Renal pelvis (tissue), 4 donors: ENCODE measurements around the gene HIP1R. TPM values are rescaled to one million over a fixed set of nuclear protein-coding genes. Genes with fewer than 3 reads are reported as not detected.

Source experiments
- DNase-seq: peaks from one replicate; pipeline ENCODE4 v3.0.0-alpha.2; 2013
- polyA plus RNA-seq, 3 donors: library from polyadenylated mRNA; unstranded; fragments of 120-200 nt; gene quantifications; one replicate each; pipeline ENCODE4 v1.2.1, GENCODE V29; 2013; ENCODE audit not compliant: insufficient read length in 3 of 3

Gene HIP1R
- polyA plus RNA-seq, 3 donors: 78.9 to 97.8 (median 96.6) TPM

DNA sequence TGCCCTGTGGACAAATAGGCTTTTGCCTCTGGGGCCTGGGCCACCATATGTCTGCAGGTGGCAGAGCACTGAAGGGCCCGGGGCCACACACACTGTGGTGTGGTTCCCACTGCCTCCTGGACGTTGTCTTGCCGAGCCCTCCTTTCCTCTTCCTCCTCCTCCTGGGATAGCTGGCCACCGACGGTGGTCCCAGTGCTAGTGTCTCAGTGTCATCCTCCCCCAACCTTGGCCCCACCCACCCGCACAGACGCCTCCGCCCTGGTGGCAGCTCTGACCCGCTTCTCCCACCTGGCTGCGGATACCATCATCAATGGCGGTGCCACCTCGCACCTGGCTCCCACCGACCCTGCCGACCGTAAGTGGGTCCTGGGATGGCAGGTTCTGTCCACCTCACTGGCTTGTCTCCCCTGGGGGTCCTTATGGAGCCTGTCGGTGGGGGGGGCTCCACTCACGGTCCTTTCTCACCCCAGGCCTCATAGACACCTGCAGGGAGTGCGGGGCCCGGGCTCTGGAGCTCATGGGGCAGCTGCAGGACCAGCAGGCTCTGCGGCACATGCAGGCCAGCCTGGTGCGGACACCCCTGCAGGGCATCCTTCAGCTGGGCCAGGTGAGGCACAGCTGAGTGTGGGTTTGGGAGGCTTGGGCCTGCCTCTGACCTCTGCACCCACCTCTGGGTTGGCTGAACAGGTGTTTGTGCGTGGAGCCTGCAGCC is 23.5 kb downstream of the HIP1R start:
- DNase-seq: no peak

DNA sequence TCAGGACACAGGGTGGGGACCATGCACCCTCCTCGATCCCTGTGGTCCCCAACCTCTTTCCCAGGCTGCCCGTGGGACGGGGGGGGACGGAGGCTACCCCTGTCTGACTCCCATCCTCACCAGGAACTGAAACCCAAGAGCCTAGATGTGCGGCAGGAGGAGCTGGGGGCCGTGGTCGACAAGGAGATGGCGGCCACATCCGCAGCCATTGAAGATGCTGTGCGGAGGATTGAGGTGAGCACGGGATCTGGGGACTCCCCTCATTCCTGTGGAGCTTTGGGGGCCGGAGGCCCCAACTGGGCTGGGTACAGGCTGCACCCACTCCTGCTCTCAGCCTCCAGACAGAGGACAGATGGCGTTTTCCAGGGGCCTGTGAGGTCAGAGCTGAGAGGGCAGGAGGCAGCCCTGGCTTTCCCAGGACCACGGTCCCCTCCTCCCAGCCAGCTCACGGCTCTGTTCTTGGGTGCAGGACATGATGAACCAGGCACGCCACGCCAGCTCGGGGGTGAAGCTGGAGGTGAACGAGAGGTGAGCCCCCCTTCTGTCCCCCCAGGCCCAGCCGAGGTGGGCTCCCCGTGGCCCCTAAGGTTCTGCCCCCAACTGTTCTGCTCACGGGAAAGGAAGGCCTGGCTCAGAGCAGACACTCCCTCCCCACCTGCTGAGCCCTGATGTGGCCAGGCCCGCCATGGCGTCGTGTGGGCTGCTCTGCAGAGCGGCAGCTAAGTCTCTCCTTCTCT is 24.2 kb downstream of the HIP1R start:
- no peak for DNase-seq

DNA sequence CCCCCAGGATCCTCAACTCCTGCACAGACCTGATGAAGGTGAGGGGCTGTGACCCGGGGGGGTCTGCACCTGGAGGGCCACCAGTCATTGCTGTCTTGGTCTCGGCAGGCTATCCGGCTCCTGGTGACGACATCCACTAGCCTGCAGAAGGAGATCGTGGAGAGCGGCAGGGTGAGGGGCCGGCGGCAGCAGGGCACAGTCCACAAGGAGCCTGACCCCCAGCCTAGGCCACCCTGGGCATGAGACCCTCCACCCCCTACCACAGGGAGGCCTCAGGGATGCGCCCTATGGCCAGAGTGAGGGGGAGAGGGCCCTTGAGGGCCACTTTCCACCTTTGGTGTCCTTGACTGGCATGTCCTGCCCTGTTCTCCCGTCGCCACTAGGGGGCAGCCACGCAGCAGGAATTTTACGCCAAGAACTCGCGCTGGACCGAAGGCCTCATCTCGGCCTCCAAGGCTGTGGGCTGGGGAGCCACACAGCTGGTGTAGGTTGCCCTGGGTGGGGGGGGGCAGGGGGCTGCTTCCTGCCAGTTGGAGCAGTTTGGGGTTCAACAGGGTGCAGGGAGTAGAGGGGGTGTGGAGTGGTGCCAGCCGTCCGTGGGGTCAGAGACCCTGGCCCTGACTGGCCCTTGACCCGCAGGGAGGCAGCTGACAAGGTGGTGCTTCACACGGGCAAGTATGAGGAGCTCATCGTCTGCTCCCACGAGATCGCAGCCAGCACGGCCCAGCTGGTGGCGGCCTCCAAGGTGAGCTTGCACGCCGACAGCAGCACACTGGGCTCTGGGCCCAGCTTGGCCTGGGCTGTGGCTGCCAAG is 25.0 kb downstream of the HIP1R start:
- DNase-seq: peak; percentile 69

DNA sequence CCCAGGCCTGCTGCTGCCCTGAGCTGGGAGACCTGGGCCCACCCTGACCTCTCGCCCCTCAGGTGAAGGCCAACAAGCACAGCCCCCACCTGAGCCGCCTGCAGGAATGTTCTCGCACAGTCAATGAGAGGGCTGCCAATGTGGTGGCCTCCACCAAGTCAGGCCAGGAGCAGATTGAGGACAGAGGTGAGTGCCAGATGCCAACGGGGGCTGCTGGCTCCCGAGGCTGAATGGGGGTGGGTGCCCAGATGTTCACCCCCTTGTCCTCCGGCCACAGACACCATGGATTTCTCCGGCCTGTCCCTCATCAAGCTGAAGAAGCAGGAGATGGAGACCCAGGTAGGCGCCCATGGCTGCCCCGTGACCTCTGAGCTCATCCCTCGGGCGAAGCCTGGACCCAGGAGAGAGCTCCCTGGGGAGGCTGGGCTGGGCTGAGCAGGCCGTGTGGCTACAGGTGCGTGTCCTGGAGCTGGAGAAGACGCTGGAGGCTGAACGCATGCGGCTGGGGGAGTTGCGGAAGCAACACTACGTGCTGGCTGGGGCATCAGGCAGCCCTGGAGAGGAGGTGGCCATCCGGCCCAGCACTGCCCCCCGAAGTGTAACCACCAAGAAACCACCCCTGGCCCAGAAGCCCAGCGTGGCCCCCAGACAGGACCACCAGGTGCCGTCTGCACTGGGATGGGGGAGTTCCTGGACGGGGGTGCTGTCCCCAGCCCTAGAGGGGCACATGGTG is 25.8 kb downstream of the HIP1R start:
- DNase-seq: no peak

DNA sequence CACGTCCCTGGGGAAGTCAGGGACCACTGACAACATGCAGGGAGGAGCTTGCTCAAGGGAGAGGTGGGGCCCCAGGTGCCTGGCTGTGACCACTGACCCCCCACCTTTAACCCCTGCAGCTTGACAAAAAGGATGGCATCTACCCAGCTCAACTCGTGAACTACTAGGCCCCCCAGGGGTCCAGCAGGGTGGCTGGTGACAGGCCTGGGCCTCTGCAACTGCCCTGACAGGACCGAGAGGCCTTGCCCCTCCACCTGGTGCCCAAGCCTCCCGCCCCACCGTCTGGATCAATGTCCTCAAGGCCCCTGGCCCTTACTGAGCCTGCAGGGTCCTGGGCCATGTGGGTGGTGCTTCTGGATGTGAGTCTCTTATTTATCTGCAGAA is 26.3 kb downstream of the HIP1R start:
- DNase-seq: no peak

DNA sequence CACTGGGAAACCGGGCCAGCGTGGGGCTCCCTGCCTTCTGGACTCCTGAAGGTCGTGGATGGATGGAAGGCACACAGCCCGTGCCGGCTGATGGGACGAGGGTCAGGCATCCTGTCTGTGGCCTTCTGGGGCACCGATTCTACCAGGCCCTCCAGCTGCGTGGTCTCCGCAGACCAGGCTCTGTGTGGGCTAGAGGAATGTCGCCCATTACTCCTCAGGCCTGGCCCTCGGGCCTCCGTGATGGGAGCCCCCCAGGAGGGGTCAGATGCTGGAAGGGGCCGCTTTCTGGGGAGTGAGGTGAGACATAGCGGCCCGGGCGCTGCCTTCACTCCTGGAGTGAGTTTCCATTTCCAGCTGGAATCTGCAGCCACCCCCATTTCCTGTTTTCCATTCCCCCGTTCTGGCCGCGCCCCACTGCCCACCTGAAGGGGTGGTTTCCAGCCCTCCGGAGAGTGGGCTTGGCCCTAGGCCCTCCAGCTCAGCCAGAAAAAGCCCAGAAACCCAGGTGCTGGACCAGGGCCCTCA is 26.9 kb downstream of the HIP1R start:
- no peak for DNase-seq

DNA sequence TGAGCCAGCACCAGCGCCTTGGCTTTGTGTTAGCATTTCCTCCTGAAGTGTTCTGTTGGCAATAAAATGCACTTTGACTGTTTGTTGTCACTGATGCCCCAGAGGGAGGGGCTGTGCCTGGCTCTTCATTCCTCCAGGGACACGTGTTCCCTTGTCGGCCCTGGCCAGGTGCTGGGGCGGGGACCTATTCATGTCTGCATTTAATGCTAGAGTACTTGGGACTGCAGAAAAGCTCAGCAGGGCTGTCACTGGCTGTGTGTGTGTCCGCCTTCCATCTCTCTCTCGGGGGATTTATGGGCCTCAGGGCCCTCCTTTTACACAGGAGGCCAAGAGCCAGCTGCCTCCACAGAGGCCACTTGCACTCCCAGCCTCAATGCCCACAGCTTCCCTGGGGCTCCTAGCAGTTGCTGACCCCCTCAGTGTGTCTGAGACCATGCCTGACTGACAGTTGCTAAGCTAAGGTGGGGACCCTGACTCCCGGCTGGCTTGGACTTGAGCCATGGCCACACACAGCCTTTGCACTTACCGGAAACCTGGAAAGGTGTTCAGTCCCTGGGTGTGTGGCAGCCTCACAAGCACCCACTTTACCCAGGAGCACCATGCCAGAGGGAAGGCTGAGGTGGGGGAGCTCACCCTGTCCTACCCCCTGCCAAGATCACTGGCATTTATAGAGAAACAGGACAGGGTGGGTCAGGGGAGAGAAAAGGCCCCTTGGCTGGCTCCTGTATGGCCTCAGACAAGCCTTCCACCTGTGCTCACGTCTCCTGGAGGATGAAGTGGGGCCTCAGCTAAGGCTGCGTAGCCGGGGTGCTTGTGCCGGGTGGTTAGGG is 27.8 kb downstream of the HIP1R start:
- DNase-seq: no peak

DNA sequence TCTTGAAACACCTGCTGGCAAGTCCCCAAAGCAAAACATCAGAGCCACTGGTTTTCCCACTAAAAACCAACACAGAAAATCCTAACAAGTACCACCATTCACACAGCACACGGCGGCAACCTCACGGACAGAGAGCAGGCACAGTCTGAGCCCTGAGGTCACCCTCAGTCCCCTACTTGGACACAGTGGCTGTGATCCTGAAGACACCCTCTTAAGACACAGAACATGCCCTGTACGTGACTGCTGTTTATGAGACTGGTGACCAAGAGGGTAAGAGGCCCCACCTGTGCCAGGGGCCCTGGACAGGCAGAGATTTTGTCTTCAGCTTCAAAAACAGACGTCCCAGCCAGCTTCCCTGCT is 29.6 kb downstream of the HIP1R start:
- no peak for DNase-seq

DNA sequence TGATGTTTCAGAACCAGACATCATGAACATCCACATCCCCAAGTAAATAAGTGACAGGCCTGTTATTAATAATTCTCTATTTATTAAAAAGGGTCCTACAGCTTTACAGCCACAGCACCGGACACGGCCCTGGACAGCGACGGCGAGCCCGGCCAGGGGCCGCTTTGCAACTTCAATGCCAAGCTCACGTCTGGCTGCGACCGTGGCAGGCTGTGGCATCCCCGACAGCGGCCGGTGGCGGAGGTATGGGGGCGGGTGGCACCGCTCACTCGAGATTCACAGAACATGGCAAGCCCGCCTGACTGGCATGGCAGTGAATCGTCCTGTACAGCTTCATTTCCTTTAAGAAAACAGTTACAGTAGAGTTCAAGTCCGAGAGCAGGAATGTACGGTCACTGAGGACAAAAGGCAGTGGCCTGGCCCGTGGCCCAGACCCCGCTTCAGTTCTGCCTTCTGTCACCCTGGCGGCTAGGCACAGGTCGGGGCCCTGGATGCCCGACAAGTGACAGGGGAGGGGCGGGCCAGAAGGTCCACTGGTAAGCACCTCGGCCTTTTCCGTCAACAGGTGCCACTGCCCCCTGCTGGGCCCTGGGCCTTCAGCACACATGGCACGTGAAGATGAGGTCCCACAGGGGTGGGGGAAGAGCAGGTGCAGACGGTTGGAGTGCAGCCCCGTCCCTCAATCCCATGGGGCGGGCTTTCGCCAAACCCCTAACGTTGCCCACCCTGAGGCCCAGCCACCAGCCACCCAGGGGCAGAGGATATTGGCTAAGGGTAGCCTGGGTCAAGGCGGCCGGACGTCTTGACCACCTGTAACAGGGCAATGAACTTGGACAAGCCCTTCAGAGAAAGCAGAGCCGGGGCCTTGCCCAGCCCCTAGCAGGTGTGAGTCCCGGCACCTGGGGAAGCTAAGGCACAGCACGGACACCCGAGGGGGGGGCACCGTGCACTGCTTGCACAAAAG is 30.3 kb downstream of the HIP1R start:
- DNase-seq: no peak

DNA sequence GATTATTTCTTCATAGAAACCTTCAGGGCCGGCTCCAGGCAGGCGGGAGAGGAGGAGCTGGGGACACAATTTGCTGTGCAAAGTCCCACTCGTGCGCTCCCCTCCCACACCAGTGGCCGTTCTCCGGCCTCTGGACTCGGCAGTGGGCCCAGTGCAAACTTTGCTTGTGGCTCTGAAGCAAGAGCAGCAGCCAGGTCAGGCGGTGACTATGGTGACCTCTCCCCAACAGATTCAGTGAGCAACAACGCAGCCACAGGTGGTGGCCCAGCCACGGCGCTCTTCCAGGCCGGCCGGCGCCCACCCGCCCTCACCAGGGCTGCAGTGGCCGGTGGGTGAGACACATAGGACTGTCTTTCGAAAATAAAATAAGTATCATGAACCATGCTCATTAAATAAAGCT is 31.1 kb downstream of the HIP1R start:
- no peak for DNase-seq

DNA sequence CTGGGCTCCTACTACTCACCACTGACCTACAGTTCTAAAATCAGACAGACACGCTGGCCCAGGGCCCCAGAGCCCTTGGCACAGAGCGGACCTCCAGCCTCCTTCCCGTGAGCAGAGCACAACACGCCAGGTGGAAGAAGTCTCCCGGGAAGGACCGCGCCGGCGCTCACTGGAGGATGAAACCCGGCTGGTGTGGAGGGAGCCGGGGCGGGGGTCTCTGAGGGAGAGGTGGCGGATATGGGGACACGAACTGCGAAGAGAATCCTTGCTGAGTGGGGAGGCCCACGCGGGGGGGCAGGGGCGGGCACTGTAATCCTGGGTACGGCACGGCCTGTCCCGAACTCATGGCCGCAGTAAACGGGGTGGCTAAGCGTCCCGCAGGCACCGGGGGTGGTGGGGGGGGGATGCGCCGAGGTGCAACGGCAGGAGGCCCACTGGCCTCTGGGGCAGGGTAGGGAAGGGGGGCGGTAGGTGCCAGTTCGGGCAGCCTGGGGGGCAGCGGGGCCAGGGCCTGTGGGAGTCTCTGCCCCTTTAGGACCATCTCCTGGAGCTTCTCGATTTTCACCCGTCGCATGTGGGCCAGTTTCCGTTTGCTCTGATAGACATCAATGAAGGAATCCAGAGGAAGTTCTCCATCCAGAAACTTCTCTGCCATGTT is 31.8 kb downstream of the HIP1R start:
- no peak for DNase-seq

DNA sequence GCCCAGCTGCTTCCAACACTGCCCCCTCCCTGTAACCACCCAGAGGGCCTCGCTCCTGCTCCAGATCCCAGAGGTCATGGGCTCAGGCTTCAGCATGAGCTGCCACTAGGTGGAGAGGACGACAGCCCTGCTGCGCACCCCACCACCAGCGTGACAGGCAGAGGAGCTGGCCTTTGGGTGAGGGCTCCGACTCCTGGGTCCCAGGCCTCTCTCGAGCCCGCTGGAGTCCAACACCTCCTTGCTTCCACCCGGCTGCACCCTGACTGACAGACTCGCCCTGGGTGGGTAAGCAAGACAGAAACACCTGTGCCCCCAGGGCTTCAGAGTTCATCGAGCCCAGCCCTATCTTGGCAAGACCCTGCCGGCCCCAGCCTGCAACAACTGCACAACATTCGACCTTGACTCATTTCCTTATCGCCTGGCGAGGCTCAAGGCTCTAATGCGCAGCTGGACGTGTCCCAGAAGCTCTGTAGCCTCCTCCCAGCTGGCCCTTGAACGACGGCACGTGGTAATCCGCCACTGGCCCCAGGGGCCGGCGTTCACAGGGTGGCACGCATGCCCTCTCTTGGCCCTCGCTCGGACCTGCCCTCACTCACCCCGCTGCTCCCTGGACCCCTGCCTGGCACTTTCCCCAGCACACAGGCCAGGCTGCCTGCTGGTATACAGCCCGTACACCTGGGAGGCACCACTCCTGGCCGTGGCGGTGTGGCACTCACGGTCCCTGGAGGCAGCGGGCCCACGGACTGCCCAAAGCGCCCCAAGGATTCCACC is 32.6 kb downstream of the HIP1R start:
- DNase-seq: no peak

DNA sequence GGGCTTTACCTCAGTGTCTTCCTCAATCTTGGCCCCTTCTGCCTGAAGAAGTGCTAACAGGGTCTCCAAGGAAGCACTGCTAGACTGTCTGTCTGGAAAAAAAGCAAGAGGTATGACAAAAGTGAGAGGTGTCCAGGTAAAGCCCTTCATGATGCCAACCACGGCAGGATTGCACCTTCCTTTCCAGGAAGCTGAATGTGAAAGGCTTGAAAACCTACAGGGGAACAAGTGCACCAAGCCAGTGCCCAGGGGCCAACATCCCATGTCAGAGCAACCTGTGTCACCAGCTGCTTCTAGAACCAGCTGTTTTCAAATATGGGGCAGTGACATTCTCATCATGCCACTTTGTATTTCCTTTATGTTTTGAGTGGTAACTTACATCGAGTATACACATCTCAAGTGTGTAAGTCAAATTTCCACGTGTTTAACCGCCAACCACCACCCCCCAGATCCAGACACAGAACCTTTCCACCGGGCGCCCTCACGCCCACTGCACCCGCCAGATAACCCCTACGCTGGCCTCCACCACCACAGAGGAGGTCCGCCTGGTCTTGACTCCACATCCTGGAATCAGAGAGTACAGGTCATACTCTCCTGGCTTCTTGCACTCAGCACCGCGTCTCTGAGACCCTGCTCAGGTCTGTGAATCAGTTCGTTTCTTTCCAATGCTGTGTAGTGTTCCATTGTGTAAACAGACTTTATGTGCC is 33.4 kb downstream of the HIP1R start:
- DNase-seq: no peak

DNA sequence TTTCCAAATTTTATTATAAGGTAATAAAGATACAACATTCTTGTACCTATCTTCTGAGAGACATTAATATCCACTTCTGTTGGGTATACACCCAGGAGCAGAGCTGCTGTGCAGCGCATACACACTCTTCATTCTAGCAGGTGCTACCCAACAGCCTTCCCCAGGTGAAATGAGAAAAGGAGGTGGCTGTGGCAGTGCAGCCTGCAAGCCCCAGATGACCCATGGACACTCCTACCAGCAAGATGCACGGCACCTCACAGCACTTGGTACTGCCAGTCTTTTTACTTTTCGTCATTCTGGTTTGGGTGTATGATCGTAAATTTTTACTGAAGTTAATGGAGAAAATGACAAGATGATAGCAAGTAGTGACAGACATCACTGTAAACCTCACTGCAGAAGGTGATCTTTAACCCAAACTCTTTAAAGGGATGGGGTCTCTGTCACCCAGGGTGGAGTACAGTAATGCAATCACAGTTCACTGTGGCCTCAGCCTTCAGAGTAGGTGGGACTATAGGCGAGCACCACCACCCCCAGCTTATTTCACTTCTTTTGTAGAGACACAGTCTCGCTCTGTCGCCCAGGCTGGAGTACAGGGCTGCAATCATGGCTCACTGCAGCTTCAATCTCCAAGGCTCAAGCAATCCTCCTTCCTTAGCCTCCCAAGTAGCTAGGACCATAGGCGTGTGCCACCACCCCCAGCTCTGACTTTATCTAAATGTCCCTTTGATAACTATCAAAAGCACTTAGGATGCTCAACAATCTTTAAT is 34.1 kb downstream of the HIP1R start:
- DNase-seq: no peak

DNA sequence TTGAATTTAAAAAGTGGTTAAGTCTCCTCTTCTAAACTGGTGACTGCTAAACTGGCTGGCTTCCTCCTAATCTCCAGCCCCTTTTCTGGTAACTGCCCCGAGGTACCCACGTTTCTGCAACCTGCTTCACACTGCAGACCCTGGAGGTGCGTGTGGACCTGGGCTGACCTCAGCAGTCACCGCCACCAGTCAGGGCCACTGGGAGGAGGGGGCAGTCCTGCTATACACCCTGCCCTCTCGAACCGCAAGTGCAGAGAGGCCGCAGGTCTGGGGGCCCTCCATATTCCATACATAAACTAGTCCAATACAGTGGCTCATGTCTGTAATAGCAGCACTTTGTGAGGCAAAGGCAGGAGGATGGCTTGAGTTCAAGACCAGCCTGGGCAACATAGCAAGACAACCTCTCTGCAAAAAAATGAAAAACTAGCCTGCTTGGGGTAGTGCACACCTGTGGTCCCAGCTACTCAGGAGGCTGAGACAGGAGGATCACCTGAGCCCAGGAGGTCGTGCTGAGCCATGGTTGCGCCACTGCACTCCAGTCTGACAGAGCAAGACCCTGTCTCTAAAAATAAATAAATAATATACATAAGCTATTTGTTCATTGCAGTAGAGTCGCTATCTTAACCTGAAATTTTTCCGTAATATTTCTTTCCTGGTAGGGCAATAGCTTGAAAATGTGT is 35.0 kb downstream of the HIP1R start:
- no peak for DNase-seq
